ENCODE data around the gene WFDC1. TPM values are rescaled to one million over a fixed set of nuclear protein-coding genes. Genes with fewer than 3 reads are reported as not detected.

Gene WFDC1
- total and polyA plus RNA-seq, 2 of the 4 experiments (the other 2 are of a cell fraction) = 4.7 to 6.8 TPM

GRCh38 chr16:84355149-84355548 is 60.5 kb downstream of the WFDC1 start:
- CTCF ChIA-PET = no interaction called here
- Histone ChIP-seq H3K4me1 (ENCODE audit: control insufficient read depth, insufficient read depth, low read length) (peaks cover 3% of the 10 kb centered on the region; the same call in 1 of the 2 replicates), H3K23ac (ENCODE audit: low read depth, low read length) (no peak overlapping the region), H3K56ac (ENCODE audit: extremely low read depth, insufficient read depth, low read length) (no peak overlapping the region), H3K79me1 (ENCODE audit: low read depth in 1 of 2, low read length in 2 of 2) (no peaks in the 10 kb centered on the region), H4K20me1 (ENCODE audit: insufficient read depth, low read length) (peaks cover under 1% of the 10 kb centered on the region; the same call in 1 of the 2 replicates), H4K91ac (ENCODE audit: insufficient read depth, low read depth, low read length) (no peak overlapping the region), H3K27ac (ENCODE audit: insufficient read depth, low read length) (no peak overlapping the region), H3K9ac (ENCODE audit: low read depth, low read length) (no peak overlapping the region), H2BK120ac (ENCODE audit: low read depth, low read length) (no peak overlapping the region), H2AFZ (replicated peaks; ENCODE audit: low read length, poor library complexity) (no peak overlapping the region), H4K5ac (ENCODE audit: low read depth, low read length) (no peak overlapping the region), H3K9me3 (ENCODE audit: control insufficient read depth, insufficient read depth, low read length) (no peaks in the 10 kb centered on the region; the same call in 1 of the 2 replicates), H2BK15ac (ENCODE audit: low read depth, low read length) (no peak overlapping the region), H3K4me3 (ENCODE audit: insufficient read depth, low read depth, low read length) (no peak overlapping the region), H2AK9ac (replicated peaks; ENCODE audit: low read depth, low read length, poor library complexity) (no peak overlapping the region), H3K36me3 (ENCODE audit: control insufficient read depth, insufficient read depth, low read length) (no peaks in the 10 kb centered on the region), H3K27me3 (ENCODE audit: control insufficient read depth, insufficient read depth, low read length) (peaks cover 55% of the 10 kb centered on the region), H2AK5ac (ENCODE audit: low read depth, low read length) (no peak overlapping the region), H3K14ac (replicated peaks; ENCODE audit: low read depth, low read length) (no peak overlapping the region), H2BK5ac (ENCODE audit: low read depth, low read length, poor library complexity, severe bottlenecking) (peak overlapping the region; percentile 27), H4K8ac (ENCODE audit: low read depth in 2 of 2, low read length in 2 of 2) (no peak overlapping the region), H3K4me2 (ENCODE audit: low read depth, low read length) (no peak overlapping the region), H3K9me1 (ENCODE audit: insufficient read depth, low read length) (no peaks in the 10 kb centered on the region), H3K18ac (ENCODE audit: low read depth, low read length) (no peak overlapping the region), H3K4ac (ENCODE audit: low read depth, low read length) (no peak overlapping the region), H2BK20ac (ENCODE audit: low read depth, low read length) (no peak overlapping the region)
- POLR2A ChIA-PET (ENCODE audit: unreplicated experiment) = no interaction called here
- ATAC-seq (ENCODE audit: low read depth) (no peak), DNase-seq (no peak)
- dilution Hi-C loops (cut with HindIII; ENCODE audit: low sequenced_read_pairs, unreplicated experiment) (no loop called here), intact Hi-C loops (cut with micrococcal nuclease) (loop anchor here (1.0 kb wide), 1 partner anchor 28 kb away; no protein-coding TSS in a partner anchor), in situ Hi-C loops (cut with MboI; ENCODE audit: low sequenced_read_pairs) (no loop called here)
- no CpG with 5 or more reads among the region's 2 CpGs for WGBS, 2 experiments (ENCODE audit: extremely low coverage in 2 of 2, insufficient read length in 1 of 2)
- TF ChIP-seq MXI1 (IDR thresholded peaks at IDR 0.05; ENCODE audit: borderline replicate concordance, low read depth, low read length) (no peak), FOS (IDR thresholded peaks at IDR 0.05; ENCODE audit: low read depth, low read length) (no peak), USF2 (IDR thresholded peaks at IDR 0.05; ENCODE audit: low read depth, low read length) (no peak), CEBPB (IDR thresholded peaks at IDR 0.05; ENCODE audit: low read depth, low read length) (no peak)
- BruUV-seq (replicated peaks) = no TSS peak

Measured in IMR-90 (cell line).